ENCODE measurements around the gene TMCO4.

GRCh38 chr1:19675797-19676196, 123.9 kb downstream of the TMCO4 start:
- TF ChIP-seq CHD1 (IDR thresholded peaks at IDR 0.05; ENCODE audit: low read depth, low read length) (no peak), POLR2A (IDR thresholded peaks at IDR 0.05; ENCODE audit: low read depth, low read length) (no peak), FOXK2 (IDR thresholded peaks at IDR 0.05) (no peak), HCFC1 (IDR thresholded peaks at IDR 0.05; ENCODE audit: low read length) (no peak), DPF2 (IDR thresholded peaks at IDR 0.05) (no peak), JUND (IDR thresholded peaks at IDR 0.05; ENCODE audit: low read depth, low read length) (no peak), RAD21 (IDR thresholded peaks at IDR 0.05; ENCODE audit: insufficient read depth, low read depth, low read length) (no peak), MXI1 (IDR thresholded peaks at IDR 0.05; ENCODE audit: low read depth, low read length) (no peak), CEBPZ (IDR thresholded peaks at IDR 0.05; ENCODE audit: low read depth, low read length) (no peak), GABPA (IDR thresholded peaks at IDR 0.05; ENCODE audit: low read depth) (no peak), SUPT20H (IDR thresholded peaks at IDR 0.05; ENCODE audit: borderline replicate concordance, control insufficient read depth, low read depth, low read length) (no peak), CTCF (IDR thresholded peaks at IDR 0.05 in 2 of 3, conservative IDR thresholded peaks at IDR 0.05 in 1 of 3; ENCODE audit: control insufficient read depth in 2 of 3, extremely low read depth in 1 of 3, insufficient read depth in 1 of 3, low read depth in 3 of 3, low read length in 3 of 3) (no peak), USF2 (IDR thresholded peaks at IDR 0.05; ENCODE audit: borderline replicate concordance, low read depth, low read length) (no peak)
